ENCODE results near the gene LRIG1.

The LRIG1 gene

DNA sequence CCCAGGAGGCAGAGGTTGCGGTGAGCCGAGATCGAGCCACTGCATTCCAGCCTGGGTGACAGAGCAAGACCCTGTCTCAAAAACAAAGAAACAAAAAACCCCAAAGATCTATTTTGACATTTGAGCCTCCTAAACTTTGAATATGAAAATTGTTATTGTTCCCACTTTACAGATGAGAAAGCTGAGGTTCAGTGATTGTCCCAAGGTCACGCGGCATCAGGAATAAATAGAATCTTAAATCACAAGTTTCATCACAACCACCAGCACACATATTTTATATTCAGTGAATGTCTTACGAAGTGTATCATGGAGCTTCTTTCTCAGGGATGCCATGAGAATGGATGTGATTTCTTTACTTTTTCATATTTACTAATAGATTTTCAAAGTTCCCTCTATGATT, 5.3 kb upstream of the LRIG1 start:
- TF ChIP-seq POLR2AphosphoS5 (IDR thresholded peaks at IDR 0.05; ENCODE audit: low read depth, low read length), result no peak
- TF ChIP-seq, protein P1, sequence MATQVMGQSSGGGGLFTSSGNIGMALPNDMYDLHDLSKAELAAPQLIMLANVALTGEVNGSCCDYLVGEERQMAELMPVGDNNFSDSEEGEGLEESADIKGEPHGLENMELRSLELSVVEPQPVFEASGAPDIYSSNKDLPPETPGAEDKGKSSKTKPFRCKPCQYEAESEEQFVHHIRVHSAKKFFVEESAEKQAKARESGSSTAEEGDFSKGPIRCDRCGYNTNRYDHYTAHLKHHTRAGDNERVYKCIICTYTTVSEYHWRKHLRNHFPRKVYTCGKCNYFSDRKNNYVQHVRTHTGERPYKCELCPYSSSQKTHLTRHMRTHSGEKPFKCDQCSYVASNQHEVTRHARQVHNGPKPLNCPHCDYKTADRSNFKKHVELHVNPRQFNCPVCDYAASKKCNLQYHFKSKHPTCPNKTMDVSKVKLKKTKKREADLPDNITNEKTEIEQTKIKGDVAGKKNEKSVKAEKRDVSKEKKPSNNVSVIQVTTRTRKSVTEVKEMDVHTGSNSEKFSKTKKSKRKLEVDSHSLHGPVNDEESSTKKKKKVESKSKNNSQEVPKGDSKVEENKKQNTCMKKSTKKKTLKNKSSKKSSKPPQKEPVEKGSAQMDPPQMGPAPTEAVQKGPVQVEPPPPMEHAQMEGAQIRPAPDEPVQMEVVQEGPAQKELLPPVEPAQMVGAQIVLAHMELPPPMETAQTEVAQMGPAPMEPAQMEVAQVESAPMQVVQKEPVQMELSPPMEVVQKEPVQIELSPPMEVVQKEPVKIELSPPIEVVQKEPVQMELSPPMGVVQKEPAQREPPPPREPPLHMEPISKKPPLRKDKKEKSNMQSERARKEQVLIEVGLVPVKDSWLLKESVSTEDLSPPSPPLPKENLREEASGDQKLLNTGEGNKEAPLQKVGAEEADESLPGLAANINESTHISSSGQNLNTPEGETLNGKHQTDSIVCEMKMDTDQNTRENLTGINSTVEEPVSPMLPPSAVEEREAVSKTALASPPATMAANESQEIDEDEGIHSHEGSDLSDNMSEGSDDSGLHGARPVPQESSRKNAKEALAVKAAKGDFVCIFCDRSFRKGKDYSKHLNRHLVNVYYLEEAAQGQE (IDR thresholded peaks at IDR 0.05; ENCODE audit: insufficient read depth in 1 of 2, low read depth in 2 of 2, low read length in 2 of 2), result no peak
- TF ChIP-seq FOXP2 (optimal IDR thresholded peaks at IDR 0.05; ENCODE audit: borderline replicate concordance, extremely low read depth, extremely low read length, insufficient read depth), result no peak

DNA sequence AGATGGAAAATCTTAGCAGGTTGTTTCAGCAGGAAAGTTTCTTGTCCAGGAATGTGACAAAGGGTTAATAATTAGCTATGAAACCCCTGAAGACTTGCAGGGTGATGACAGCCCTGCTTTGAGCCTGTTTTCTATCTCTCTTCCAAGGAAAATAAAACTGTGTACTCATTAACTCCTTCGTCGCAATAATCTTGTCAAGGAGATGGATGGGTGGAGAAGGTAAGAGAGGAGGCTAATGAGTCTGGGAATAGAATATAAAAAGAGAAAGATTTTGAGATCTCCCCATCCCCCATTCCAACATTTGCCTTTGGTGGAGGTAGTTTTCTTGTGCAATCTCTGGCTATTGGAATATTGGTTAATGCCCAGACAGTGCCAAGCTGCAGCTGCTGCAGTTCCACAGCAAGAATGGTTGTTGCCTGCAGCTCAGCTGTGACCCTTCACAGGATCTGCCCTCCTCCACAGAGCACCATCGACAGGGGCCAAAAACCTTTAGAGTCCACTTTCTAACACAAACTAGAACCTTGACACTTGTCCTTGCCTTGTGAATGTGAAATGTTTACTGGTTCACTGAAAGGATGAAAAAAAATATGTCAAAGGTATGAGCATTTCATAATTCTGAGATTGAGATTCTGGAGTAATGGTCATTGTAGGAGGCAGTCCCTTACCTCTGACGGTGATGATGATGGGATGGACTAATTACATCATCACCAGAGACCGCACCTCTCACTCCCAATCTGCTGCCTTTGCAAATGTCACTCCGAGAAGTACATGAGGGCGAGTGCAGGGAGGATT, 4.2 kb upstream of the LRIG1 start:
- TF ChIP-seq, protein P1 (IDR thresholded peaks at IDR 0.05; ENCODE audit: insufficient read depth in 1 of 2, low read depth in 2 of 2, low read length in 2 of 2), result no peak
- TF ChIP-seq FOXP2 (optimal IDR thresholded peaks at IDR 0.05; ENCODE audit: borderline replicate concordance, extremely low read depth, extremely low read length, insufficient read depth) (no peak), TAF1 (IDR thresholded peaks at IDR 0.05; ENCODE audit: borderline replicate concordance, insufficient read depth, low read length) (no peak), SIN3A (IDR thresholded peaks at IDR 0.05; ENCODE audit: borderline replicate concordance, insufficient read depth, low read length) (no peak), POLR2AphosphoS5 (IDR thresholded peaks at IDR 0.05; ENCODE audit: low read depth, low read length) (no peak)

GRCh38 chr3:66502981-66503380, 2.2 kb upstream of the LRIG1 start:
- no peak for TF ChIP-seq FOXP2 (optimal IDR thresholded peaks at IDR 0.05; ENCODE audit: borderline replicate concordance, extremely low read depth, extremely low read length, insufficient read depth)
- no peak for TF ChIP-seq SIN3A (IDR thresholded peaks at IDR 0.05; ENCODE audit: borderline replicate concordance, insufficient read depth, low read length)
- no peak for TF ChIP-seq POLR2AphosphoS5 (IDR thresholded peaks at IDR 0.05; ENCODE audit: low read depth, low read length)
- TF ChIP-seq, protein P1 (IDR thresholded peaks at IDR 0.05; ENCODE audit: insufficient read depth in 1 of 2, low read depth in 2 of 2, low read length in 2 of 2), result no peak
- TF ChIP-seq TAF1 (IDR thresholded peaks at IDR 0.05; ENCODE audit: borderline replicate concordance, insufficient read depth, low read length), result no peak

- TF ChIP-seq SIN3A (IDR thresholded peaks at IDR 0.05; ENCODE audit: borderline replicate concordance, insufficient read depth, low read length) (no peak), FOXP2 (optimal IDR thresholded peaks at IDR 0.05; ENCODE audit: borderline replicate concordance, extremely low read depth, extremely low read length, insufficient read depth) (no peak), TAF1 (IDR thresholded peaks at IDR 0.05; ENCODE audit: borderline replicate concordance, insufficient read depth, low read length) (no peak), POLR2AphosphoS5 (IDR thresholded peaks at IDR 0.05; ENCODE audit: low read depth, low read length) (no peak)
- TF ChIP-seq, protein P1 (IDR thresholded peaks at IDR 0.05; ENCODE audit: insufficient read depth in 1 of 2, low read depth in 2 of 2, low read length in 2 of 2), result no peak
Measured at GRCh38 chr3:66502245-66502874, 1.5 kb upstream of the LRIG1 start.

Data from PFSK-1 (cell line).